ENCODE data around the gene IL1RAPL1.

The IL1RAPL1 gene

GRCh38 chrX:29666366-29666765, 1079.1 kb downstream of the IL1RAPL1 start:
- DNase-seq, result no peak

GRCh38 chrX:29671421-29671820, 1084.2 kb downstream of the IL1RAPL1 start:
- DNase-seq, result no peak

GRCh38 chrX:29687687-29688086, 1100.4 kb downstream of the IL1RAPL1 start:
- no peak for DNase-seq

- no peak for DNase-seq
These were observed 1102.8 kb downstream of the IL1RAPL1 start for GRCh38 chrX:29690061-29690460.

GRCh38 chrX:29691044-29691443, 1103.8 kb downstream of the IL1RAPL1 start:
- no peak for DNase-seq

- DNase-seq, result no peak
These were observed 1106.7 kb downstream of the IL1RAPL1 start for GRCh38 chrX:29693912-29694311.

GRCh38 chrX:29699239-29699638, 1112.0 kb downstream of the IL1RAPL1 start:
- DNase-seq, result no peak

GRCh38 chrX:29707088-29707487, 1119.8 kb downstream of the IL1RAPL1 start:
- no peak for DNase-seq

GRCh38 chrX:29721152-29721551, 1133.9 kb downstream of the IL1RAPL1 start:
- no peak for DNase-seq

- no peak for DNase-seq
These were observed 1137.1 kb downstream of the IL1RAPL1 start for GRCh38 chrX:29724316-29724715.

- DNase-seq, result no peak
These were observed 1139.6 kb downstream of the IL1RAPL1 start for GRCh38 chrX:29726811-29727210.

GRCh38 chrX:29728639-29729038, 1141.4 kb downstream of the IL1RAPL1 start:
- DNase-seq, result no peak

GRCh38 chrX:29744966-29745365, 1157.7 kb downstream of the IL1RAPL1 start:
- DNase-seq, result no peak

GRCh38 chrX:29746326-29746725, 1159.1 kb downstream of the IL1RAPL1 start:
- no peak for DNase-seq

- DNase-seq, result no peak
These were observed 1174.8 kb downstream of the IL1RAPL1 start for GRCh38 chrX:29762006-29762405.

- DNase-seq, result no peak
These were observed 1188.6 kb downstream of the IL1RAPL1 start for GRCh38 chrX:29775890-29776289.

- no peak for DNase-seq
These were observed 1200.4 kb downstream of the IL1RAPL1 start for GRCh38 chrX:29787656-29788055.

GRCh38 chrX:29788991-29789699, 1201.9 kb downstream of the IL1RAPL1 start:
- DNase-seq, result no peak

- DNase-seq, result no peak
These were observed 1205.1 kb downstream of the IL1RAPL1 start for GRCh38 chrX:29792335-29792734.

GRCh38 chrX:29797156-29797555, 1209.9 kb downstream of the IL1RAPL1 start:
- DNase-seq, result no peak

- DNase-seq, result no peak
These were observed 1211.2 kb downstream of the IL1RAPL1 start for GRCh38 chrX:29798469-29798868.

- no peak for DNase-seq
These were observed 1225.9 kb downstream of the IL1RAPL1 start for GRCh38 chrX:29813174-29813573.

- DNase-seq, result no peak
These were observed 1237.1 kb downstream of the IL1RAPL1 start for GRCh38 chrX:29824176-29824906.

- no peak for DNase-seq
These were observed 1239.5 kb downstream of the IL1RAPL1 start for GRCh38 chrX:29826742-29827141.

- no peak for DNase-seq
These were observed 1247.1 kb downstream of the IL1RAPL1 start for GRCh38 chrX:29834311-29834710.

All from CD4-positive, alpha-beta T cell treated with Interleukin-10 for 1 hour (primary cell).